Endodermal cell (in vitro differentiated cells): Measurements from ENCODE around the gene DSPP. TPM values are rescaled to one million over a fixed set of nuclear protein-coding genes. Genes with fewer than 3 reads are reported as not detected.

Experiments
- DNase-seq: peaks from one replicate; pipeline ENCODE4 v3.0.0-alpha.2; 2017
- H3K27ac ChIP-seq: 2 replicates; pipeline ENCODE4 v1.5.1; 2013; ENCODE audit warnings: mild to moderate bottlenecking, low read depth, low read length, moderate library complexity
- H3K27me3 ChIP-seq: 2 replicates; pipeline ENCODE4 v1.6.1; 2013; ENCODE audit warnings: mild to moderate bottlenecking, low read length, moderate library complexity; ENCODE audit not compliant: insufficient read depth, control insufficient read depth, poor library complexity, severe bottlenecking
- H3K36me3 ChIP-seq: 2 replicates; pipeline ENCODE4 v1.7.0; 2013; ENCODE audit warnings: mild to moderate bottlenecking, low read length, moderate library complexity; ENCODE audit not compliant: control insufficient read depth, insufficient read depth
- H3K4me1 ChIP-seq: one replicate; pipeline ENCODE4 v1.7.0; 2013; ENCODE audit warnings: low read length; ENCODE audit not compliant: control insufficient read depth, insufficient read depth
- H3K4me3 ChIP-seq: 2 replicates; pipeline ENCODE4 v1.5.1; 2013; ENCODE audit warnings: mild to moderate bottlenecking, low read length, moderate library complexity
- H3K9ac ChIP-seq: 2 replicates; pipeline ENCODE4 v1.6.1; 2013; ENCODE audit warnings: mild to moderate bottlenecking, low read length, moderate library complexity; ENCODE audit not compliant: poor library complexity, severe bottlenecking; ENCODE audit errors: extremely low read depth
- H3K9me3 ChIP-seq: 2 replicates; pipeline ENCODE4 v1.6.1; 2013; ENCODE audit warnings: mild to moderate bottlenecking, low read length, moderate library complexity; ENCODE audit not compliant: control insufficient read depth
- H3K27ac Mint-ChIP-seq: 2 replicates; pipeline ENCODE4 v1.8.0; 2020; ENCODE audit warnings: mixed read lengths
- H3K27me3 Mint-ChIP-seq: 2 replicates; pipeline ENCODE4 v1.8.0; 2021; ENCODE audit warnings: mild to moderate bottlenecking, mixed read lengths; ENCODE audit not compliant: insufficient read depth
- H3K36me3 Mint-ChIP-seq: 2 replicates; pipeline ENCODE4 v1.8.0; 2020; ENCODE audit warnings: low read depth, mixed read lengths
- H3K4me1 Mint-ChIP-seq: 2 replicates; pipeline ENCODE4 v1.8.0; 2020; ENCODE audit warnings: mixed read lengths
- H3K4me3 Mint-ChIP-seq: 2 replicates; pipeline ENCODE4 v1.8.0; 2020; ENCODE audit warnings: mild to moderate bottlenecking, moderate library complexity, mixed read lengths
- H3K9me3 Mint-ChIP-seq: 2 replicates; pipeline ENCODE4 v1.8.0; 2020; ENCODE audit warnings: mild to moderate bottlenecking, mixed read lengths
- WGBS, 2 experiments: methylation state at CpG; one replicate each; pipeline versions ENCODE4 v1.1.5 to v1.1.7; 2013; ENCODE audit warnings: missing lambda C conversion rate in 2 of 2, mixed read lengths in 1 of 2; ENCODE audit not compliant: insufficient coverage in 1 of 2, insufficient read length in 1 of 2; 5-methylcytosine and 5-hydroxymethylcytosine counted together
- total RNA-seq, 2 donors: library from RNA; stranded (reverse); fragmentation: NEBNext Ultra II Directional in 1 of 2; extraction: Animal tissue kit (Norgen Biotek cat#: 25700) in 1 of 2; gene quantifications; 2 replicates in 1 of 2; 3 replicates in 1 of 2; pipeline ENCODE4 v1.2.1, GENCODE V29; 2021
- TF ChIP-seq, protein P1 (sequence below): fragments of 200-600 bp; sonication (generic); conservative IDR thresholded peaks from 2 replicates; pipeline ENCODE4 v1.5.0; 2021; ENCODE audit warnings: antibody characterized with exemption, mild to moderate bottlenecking

Gene DSPP
- total RNA-seq, 2 donors from 2014 or later = not detected

DNA sequence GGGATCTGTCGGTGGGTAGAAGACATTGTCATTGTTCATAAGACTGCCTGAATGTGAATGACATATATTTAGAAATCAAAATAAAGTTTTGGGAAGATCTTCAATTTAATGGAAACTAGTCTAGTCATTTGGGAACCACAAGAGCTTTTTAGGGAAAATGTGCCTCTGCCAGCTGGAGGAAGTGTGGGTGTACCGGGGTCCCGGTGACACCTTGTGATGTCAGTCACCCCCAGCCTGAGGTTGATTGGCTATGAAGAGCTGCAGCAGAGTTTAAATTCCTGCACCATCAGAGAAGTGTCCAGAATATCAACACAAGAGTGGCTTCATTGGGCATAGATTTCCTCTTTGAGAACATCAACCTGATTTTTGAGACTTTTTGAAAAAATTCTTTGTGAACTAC is 41.7 kb downstream of the DSPP start, which contains the start of gene DMP1:
Gene DMP1 (plus strand): TSS at position 301 of the 400 bp plus-strand sequence. CDS start 6,213 bp downstream, outside the sequence.
- no peak within 1 kb of the TSS for H3K9ac ChIP-seq
- H3K27me3 ChIP-seq = no peaks in the 10 kb centered on the region
- H3K4me1 Mint-ChIP-seq = peaks cover 11% of the 10 kb centered on the region
- TF ChIP-seq, protein P1, sequence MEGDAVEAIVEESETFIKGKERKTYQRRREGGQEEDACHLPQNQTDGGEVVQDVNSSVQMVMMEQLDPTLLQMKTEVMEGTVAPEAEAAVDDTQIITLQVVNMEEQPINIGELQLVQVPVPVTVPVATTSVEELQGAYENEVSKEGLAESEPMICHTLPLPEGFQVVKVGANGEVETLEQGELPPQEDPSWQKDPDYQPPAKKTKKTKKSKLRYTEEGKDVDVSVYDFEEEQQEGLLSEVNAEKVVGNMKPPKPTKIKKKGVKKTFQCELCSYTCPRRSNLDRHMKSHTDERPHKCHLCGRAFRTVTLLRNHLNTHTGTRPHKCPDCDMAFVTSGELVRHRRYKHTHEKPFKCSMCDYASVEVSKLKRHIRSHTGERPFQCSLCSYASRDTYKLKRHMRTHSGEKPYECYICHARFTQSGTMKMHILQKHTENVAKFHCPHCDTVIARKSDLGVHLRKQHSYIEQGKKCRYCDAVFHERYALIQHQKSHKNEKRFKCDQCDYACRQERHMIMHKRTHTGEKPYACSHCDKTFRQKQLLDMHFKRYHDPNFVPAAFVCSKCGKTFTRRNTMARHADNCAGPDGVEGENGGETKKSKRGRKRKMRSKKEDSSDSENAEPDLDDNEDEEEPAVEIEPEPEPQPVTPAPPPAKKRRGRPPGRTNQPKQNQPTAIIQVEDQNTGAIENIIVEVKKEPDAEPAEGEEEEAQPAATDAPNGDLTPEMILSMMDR = no peak
- H3K4me1 ChIP-seq = no peaks in the 10 kb centered on the region
- no peaks in the 10 kb centered on the region for H3K9me3 ChIP-seq
- no peaks in the 10 kb centered on the region for H3K27me3 Mint-ChIP-seq
- H3K36me3 ChIP-seq = no peaks in the 10 kb centered on the region
- H3K9me3 Mint-ChIP-seq = no peaks in the 10 kb centered on the region
- no peak within 1 kb of the TSS for H3K27ac Mint-ChIP-seq
- H3K36me3 Mint-ChIP-seq = no peaks in the 10 kb centered on the region
- H3K4me3 ChIP-seq = no peak within 1 kb of the TSS
- no peak within 1 kb of the TSS for H3K4me3 Mint-ChIP-seq
- no peak for DNase-seq
- 90 to 94% methylated on average over 2 to 3 of the region's 3 CpGs for WGBS, 2 experiments
- no peak within 1 kb of the TSS for H3K27ac ChIP-seq

DNA sequence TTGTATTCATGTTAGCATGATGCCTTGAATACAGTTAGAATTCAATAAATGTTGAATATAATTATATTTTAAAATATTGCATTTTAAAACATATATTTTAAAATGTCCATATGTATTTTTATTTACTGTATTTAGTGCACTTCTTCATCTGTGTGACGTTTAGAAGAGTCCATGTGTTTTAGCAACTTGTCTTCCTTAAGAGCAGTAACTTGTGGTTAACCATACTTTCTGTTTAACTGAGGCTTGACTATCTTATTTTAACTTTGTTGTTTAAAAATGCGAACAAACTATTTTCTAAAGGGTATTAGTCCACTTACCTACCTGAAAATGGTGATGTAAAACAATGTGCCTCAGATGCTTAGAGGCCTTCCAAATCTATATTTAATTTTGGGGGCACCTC is 42.6 kb downstream of the DSPP start:
- Mint-ChIP-seq H3K4me3 (no peak overlapping the region), H3K27ac (no peak overlapping the region), H3K9me3 (no peaks in the 10 kb centered on the region), H3K4me1 (peaks cover 12% of the 10 kb centered on the region), H3K36me3 (no peaks in the 10 kb centered on the region), H3K27me3 (no peaks in the 10 kb centered on the region)
- Histone ChIP-seq H3K9ac (no peak overlapping the region), H3K4me1 (no peaks in the 10 kb centered on the region), H3K27ac (no peak overlapping the region), H3K36me3 (no peaks in the 10 kb centered on the region), H3K9me3 (no peaks in the 10 kb centered on the region), H3K4me3 (no peak overlapping the region), H3K27me3 (no peaks in the 10 kb centered on the region)
- TF ChIP-seq, protein P1 = no peak
- no peak for DNase-seq
- WGBS, 2 experiments = 83 to 100% methylated on average over 1 to 2 of the region's 2 CpGs

DNA sequence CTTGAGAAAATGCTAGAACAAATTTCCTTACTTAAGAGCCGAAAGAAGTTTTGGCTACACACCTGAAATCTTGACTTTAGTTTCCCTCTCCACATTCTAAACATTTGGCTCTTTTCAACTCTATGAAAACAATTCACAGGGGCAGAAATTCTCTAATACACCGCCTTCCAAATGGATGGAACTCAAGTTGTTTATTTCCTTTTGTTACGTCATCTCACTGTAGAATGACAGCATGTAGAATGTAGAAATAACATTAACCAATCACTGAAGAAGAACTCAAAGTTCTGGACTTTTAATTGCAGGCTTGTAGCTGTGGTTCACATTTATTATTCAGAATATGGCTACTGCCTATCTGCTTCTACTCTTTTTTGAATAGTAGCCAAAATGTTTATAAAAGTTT is 43.6 kb downstream of the DSPP start:
- Mint-ChIP-seq H3K36me3 (no peaks in the 10 kb centered on the region), H3K27me3 (no peaks in the 10 kb centered on the region), H3K4me3 (no peak overlapping the region), H3K27ac (no peak overlapping the region), H3K9me3 (no peaks in the 10 kb centered on the region), H3K4me1 (peaks cover 12% of the 10 kb centered on the region)
- no peaks in the 10 kb centered on the region for H3K36me3 ChIP-seq
- no peak overlapping the region for H3K27ac ChIP-seq
- H3K4me1 ChIP-seq = no peaks in the 10 kb centered on the region
- H3K9ac ChIP-seq = no peak overlapping the region
- 92 to 97% methylated on average over 3 of the region's 3 CpGs for WGBS, 2 experiments
- H3K27me3 ChIP-seq = no peaks in the 10 kb centered on the region
- TF ChIP-seq, protein P1 = no peak
- no peak for DNase-seq
- H3K4me3 ChIP-seq = no peak overlapping the region
- H3K9me3 ChIP-seq = no peaks in the 10 kb centered on the region
